HG03342 (cell line): ENCODE measurements around the gene SMURF2.

Experiments
- ATAC-seq: cut with Tn5 transposase; IDR thresholded peaks from one replicate; pipeline ENCODE4 v1.9.1; 2021; ENCODE audit warnings: mild to moderate bottlenecking, moderate library complexity; ENCODE audit not compliant: unreplicated experiment

SMURF2 gene

DNA sequence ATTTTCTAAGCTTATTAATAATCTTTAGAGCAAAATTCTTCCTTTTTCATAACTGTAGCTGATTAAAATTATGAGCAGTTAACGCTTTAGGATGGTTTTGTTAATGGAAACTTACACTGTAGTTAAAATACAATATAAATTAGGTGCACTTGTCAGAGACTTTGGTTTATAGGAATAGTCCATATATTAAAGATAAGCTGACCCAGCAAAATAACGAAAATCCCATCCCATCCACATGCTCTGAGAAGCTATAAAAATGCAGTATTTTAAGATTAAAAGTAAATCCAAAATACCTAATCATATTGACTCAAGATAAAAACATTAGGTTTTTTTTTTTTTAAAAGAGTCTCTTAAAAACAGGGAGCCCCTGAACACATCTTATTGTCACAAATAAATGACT is 117.4 kb downstream of the SMURF2 start:
- no peak for ATAC-seq

DNA sequence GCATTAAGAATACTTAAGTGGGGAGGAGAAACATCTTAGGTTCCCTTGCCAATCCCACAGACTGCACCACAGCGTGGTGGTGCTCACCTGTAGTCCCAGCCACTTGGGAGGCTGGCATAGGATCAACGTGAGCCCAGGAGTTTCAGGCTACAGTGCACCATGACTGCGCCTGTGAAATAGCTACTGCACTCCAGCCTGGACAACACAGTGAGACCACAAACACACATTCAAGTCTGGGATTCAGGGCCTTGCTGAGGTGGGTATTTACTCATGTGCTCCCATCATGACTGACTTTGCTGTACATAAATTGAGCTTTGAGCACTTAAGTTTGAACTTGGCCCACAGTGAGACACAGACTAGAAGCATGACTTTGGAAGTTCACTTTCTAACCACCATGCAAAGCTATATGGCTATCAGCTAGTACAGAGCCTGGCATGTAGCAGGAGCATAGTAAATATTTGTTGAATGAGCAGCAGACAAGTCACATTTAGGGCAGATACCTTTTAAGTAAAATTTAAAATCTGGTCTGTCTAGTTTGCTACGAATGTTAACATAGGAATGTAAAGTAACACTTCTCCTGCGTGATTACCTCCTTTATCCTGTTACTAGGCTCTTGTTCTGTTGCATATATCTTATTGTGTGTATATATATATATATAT is 121.9 kb downstream of the SMURF2 start:
- no peak for ATAC-seq

DNA sequence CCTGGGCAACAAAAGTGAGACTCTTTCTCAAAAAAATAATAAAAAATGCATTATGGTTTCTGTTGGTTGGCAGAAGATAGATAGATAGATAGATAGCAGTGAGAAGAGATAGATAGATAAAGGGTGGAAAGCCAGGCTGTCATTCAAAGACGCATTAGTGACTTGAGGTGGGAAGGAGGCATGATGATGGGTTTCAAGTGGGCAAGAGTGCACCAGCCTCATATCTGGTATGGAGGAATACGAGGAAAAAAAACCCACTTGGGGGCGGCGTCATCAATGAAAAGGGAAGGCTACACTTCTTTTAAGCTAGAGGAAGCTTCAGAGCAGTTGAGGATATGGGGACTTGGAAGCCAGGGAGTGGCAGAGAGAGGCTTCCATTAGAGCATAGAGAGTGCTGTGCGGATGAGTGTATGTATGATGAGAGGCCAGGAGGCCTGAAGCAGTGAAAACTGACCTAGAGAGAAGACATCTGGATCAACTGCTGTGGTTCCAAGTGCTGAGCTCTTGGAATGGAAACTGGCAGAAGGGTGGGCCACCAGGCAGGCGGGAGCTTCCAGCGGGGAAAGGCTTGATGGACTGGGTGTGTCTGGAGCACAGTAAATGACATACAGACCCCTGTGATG is 123.5 kb downstream of the SMURF2 start:
- no peak for ATAC-seq

DNA sequence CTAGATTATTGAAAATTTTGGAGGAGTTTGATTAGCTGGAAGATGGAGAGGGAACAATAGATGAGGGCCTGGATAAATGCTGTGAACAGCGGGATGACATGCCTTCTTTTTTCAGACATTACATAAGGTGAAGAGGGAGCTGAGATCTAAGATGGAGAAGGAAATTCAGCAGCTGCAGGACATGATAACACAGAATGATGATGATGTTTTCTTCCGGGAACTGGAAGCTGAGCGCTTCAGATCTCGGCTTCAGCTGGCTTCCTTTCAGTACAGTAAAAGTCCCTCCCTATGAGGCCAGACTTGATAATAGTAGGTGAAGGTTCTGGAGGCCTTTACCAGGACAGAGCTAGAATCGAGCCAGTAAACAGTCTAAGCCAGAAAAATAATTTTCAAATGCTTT is 124.6 kb downstream of the SMURF2 start:
- ATAC-seq: no peak

DNA sequence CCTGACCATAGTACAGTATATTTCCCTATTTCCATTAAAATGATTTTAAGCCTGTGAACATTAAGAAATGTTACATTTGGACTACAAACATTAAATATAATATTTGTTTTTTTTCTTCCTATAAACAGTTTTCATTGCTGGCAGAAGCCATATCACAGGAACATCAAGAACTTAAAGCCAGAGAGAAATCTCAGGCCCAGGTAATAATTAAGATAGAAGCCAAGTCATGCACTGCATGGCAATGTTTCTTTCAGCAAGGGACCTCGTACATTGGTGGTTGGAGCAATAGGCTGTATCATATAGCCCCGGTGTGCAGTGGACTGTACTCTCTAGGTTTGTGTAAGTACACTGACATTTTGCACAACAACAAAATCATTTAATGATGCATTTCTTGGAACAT is 125.2 kb downstream of the SMURF2 start:
- no peak for ATAC-seq

DNA sequence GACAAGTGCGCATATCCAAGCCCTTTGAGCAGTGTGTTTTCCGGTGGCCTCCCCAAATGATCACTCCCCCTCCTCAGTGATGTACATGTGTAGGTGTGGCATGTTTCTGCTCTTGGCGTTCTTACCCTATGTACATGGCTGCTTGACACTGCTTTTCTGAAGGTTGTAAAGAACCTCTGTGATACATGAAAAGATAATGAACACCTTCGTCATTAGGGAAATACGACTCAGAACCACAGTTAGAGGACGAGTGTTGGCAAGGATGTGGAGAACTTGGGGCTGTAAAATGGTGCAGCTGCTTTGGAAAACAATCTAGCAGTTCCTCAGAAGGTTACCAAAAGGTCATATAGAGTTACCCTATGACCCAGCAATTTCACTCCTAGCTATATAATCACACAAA is 126.8 kb downstream of the SMURF2 start:
- ATAC-seq: no peak

DNA sequence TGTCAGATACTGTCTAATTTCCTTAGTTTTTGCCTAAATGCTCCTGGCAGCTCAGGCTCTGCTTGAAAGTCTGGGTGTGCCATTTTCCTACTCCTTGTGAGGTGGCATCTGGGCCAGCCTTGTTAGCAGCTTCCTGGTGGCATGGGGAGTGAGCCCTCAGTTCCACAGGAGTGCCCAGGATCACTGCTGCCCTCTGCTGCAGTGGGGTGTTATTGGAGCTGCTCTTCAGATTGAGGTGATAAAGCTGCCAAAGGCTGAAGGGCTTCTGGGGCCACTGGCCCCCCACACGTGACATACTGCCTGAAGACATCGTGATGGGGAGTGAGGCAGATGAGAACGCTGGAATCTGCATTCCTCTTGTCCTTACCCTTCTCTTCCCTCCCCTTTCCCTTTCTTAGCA is 127.9 kb downstream of the SMURF2 start:
- ATAC-seq: no peak

DNA sequence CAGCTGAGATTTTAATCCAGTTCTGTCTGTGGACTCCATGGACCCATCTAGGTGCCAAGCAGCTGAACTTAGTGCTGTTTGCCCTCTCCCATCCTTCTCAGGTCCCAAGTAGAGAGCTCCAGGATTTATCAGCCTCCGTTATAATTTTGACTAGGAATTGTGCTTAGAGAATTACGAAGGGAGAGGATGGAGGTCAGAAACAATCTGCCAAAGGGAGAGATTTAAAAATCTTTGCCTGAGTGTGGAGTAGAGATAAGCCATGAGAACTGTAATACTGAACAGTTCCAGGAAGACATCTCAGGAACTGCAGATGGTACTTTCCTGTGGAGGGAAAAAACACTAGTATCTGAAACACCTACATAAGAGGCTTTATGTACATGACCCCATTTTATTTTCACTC is 128.3 kb downstream of the SMURF2 start:
- ATAC-seq: no peak

DNA sequence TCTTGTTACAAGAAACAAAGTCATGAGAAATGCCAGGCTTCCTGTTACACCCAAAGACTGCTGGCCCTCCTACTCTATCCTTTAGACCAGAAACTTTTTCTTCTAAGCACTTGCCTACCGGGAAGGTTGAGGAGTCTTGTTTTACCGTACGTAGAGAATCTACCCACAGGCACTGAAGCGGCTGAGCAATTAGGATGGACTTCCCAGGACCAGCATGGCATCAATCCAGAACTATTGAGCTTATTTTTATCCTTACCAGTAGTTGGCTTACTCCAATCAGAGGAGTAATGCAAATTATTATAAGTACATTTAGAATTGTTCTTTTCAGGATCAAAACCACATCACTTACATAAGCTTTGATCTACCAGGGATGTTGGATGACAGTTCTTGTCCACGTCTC is 129.7 kb downstream of the SMURF2 start:
- ATAC-seq: no peak

DNA sequence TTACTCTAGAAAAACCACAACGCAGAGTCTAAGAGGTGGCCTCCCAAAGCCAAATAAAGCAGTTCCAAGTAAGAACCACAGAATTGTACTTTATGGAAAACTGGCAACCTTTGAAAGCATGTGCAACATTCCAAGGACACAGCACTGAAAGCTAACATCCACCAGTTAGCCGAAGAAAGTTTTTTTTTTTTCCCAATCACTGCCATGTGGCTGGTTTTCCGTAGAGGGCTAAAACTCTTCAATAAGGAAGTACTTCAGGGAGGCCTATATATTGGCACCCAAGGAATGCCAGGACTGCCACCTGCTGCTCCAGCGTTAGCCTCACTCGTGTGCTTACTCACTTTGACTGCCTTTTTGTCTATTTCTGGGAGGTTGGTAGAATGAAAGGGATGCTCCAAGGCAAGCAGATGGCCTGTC is 130.1 kb downstream of the SMURF2 start:
- no peak for ATAC-seq

DNA sequence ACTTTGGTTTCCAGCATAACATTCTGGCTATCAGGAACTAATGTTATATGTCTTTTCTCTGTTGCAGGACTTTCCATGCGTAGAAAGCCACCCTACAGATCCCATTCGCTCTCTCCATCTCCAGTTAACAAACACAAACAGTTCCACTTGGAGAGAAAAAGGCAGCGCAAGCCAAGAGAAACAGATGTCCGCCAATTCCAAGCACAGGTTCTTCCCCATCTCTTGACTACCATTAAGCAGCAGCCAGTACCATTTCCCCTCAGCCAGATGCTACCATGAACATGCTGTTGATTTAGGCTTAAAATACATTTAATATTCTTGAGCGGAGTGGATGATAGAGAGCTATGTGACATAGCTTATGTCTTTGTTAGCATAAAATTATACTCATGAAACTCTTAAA is 132.9 kb downstream of the SMURF2 start:
- no peak for ATAC-seq

DNA sequence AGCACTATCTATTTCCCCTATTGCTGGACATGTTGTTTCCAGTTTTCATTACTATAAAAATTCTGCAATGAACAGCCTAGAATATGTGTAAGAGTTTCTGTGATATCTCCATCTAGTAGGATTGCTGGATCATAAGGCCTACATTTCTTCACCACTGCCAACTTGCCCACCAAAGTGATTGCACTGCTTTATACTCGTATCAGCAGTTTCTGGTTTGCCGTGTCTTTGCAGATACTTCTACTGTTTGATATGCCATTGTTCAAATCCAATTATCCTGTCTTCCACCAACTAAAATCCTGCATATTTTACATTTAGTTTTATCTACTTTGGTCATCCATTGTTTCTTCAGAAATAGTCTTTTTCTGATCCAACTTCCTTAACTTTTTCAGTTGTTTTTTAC is 134.2 kb downstream of the SMURF2 start:
- no peak for ATAC-seq

DNA sequence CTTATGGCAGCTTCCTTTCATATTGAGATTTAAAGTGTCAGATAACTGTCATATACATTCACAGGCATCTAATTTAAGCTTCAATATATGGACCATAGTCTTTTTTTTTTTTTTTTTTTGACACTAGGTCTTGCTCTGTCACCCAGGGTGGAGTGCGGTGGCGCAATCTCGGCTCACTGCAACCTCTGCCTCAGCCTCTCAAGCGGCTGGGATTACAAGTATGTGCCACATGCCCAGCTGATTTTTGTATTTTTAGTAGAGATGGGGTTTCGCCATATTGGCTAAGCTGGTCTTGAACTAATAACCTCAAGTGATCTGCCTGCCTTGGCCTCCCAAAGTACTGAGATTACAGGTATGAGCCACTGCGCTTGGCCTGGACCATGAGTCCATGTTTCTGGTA is 141.7 kb downstream of the SMURF2 start:
- no peak for ATAC-seq

DNA sequence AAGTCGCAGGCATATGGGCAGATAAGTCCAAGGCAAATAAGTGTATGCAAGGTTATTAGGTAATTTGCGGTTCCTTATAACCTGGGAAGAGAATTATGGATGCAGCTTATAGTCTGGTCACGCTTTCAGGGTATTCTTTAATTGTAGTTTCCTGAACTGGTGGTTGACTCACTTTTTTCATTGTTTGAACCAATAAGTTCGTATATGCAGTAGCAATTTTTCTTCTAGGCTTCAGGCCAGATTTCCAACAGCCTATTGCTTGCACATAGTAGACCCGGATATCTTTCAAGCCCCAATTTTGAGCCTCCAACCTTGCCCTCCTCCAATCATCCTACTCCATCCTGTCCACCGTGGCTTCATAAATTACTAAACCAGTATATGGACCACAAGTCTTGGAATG is 142.5 kb downstream of the SMURF2 start:
- no peak for ATAC-seq

DNA sequence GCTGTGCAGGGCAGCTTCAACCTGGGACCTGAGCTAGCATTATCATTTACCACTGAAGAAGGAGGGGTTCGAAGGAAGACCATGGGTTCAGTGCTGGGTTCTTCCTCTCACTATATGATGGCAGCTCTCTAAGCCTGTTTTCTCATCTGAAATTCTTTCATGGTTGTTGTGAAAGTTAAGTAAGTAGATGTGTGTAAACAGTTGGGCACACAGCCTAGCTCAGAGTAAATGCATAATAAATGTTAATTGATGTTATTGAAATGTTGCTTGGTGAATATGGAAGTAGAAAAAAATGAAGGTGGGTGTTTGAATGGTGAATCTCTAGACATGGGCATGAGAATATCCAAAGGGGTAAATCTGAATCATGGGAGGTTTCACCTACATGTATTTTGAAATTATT is 146.3 kb downstream of the SMURF2 start:
- no peak for ATAC-seq

DNA sequence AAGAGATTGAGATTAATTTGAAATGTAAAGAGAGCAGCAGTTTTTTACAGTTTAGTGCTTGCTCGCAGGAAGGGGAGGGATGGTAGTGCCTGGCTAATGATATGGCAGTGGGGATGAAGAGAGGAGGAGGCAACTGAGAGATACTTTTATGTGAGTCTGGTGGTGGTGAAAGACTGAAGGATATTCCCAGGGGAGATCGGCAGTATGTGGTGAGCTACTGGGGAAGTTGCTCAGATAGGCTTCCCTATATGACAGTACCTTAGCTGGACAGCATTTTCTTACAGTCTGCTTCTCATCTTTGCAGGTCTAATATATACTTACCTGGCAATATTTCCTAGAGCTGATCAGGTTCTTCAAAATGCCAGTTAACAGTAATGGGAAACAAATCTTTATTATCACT is 146.7 kb downstream of the SMURF2 start:
- no peak for ATAC-seq

DNA sequence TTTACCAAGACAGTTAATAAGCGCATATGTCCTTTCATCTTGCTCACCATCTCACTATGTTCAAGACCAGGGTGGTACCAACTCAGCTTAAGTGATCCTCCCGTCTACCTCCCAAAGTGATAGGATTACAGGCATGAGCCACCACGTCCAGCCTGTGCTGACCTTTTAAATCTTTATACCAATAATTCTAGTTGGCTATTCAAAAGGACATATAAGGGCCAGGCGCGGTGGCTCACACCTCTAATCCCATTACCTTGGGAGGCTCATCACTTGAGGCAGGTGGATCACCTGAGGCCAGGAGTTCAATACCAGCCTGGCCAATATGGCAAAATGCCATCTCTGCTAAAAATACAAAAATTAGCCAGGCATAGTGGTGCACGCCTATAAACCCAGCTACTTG is 152.9 kb downstream of the SMURF2 start:
- ATAC-seq: no peak

DNA sequence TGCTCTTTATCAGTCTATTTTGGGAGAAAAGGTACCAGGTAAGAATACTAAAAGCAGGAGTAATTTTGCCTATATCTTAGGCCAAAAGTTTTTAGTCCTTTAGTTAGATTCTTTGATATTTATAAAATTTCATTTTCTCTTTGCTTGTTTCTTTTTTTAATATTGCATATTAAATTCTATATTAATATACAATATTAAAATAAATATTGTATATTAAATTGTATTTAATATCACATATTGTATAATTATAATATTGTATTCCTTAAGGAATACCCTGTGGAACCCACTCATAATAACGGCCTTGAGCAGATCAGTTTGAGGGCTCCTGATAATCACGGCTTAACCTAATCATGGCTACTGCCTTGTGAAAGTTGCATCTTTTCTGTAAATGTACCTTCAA is 153.4 kb downstream of the SMURF2 start:
- ATAC-seq: no peak

DNA sequence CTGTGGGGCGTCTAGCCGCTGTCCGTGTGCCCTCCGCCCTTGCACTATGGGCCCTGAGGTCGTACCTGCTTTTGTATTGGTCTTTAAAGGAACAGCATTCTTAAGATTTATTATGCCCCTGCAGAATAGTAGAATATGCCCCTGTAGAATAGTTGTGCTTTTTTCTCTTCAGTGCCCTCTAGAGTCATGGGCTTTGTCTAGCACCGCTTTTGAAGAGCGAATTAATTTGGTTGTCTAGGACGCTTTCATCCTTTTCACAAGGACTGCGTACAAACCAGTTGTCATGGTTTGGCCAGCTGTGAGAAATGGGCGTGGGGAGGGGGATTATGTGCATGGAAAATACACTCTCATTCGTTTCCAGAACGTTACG is 154.7 kb downstream of the SMURF2 start:
- ATAC-seq: peak; percentile 5

DNA sequence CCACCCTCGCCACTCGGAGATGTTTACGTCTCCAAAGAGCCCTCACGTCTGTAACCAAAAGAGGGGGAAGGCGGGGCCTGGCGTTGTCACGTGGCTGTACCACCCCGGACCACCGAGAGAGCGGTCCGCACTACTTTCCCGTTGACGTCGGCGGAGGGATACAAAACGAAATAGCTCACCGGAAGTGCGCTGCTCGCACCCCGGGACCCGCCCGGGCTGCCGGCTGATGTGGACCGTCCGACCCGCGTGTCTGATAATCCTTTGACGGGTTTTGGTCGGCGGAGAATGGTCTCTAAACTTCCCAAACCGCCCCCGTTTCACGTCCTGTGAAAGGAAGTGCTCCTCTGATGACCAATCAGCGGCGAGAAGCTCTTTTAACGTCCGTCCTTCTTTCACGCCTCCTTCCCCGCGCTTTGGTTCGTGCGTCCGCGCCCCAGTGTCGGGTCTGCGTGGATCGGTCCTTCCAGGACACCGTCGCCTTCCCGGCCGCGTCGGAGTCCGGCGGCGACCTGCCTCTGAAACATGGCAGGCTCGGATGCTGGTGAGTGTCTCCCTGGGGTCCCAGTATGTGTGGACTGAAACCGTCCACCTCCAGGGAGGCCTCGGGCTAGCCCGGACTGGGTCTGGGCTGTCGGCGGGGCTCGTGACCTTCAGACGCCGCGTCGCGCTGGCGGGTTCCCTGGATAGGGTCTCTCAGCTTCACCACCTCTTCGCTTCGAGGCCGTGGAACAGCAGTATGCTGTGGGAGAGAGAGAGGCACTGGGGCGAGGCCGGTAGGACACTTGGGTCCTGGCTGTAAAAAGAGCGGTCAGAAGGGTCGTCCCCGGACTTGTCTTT is 155.3 kb downstream of the SMURF2 start, which contains the start of gene CEP95:
CEP95 (plus strand) TSS at position 402 of the 837 bp plus-strand sequence; CDS start at position 523, 121 bp downstream.
- ATAC-seq: peak; percentile 50

DNA sequence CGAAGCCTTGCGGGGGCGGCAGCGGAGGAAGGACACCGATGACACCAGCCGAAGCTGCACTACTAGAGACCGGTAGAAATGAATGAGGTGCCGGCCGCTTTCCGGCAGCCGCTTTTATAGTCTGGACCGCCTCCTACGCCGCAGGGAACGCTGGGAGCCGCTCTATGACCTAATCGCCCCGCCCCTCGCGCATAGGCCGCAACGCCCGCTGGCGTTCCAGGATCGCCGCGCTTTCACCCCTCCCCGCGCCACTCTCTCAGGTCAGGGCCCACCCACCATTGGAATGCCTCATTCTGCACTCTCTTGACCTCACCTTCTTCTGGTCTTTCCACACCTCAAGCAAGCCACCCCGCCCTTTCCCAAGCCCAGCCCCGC is 155.9 kb downstream of the SMURF2 start, which contains the start of gene DDX5:
DDX5 (minus strand) TSS at position 89 of the 375 bp plus-strand sequence. CDS start 170 bp downstream, outside the sequence.
- ATAC-seq: peak; percentile 52
